B cell (primary cell): Measurements from ENCODE around the gene QSOX2.

Experiments used
- CTCF ChIP-seq: fragments of 200-600 bp; IDR thresholded peaks from one replicate; pipeline ENCODE4 v1.8.0; 2022; ENCODE audit warnings: antibody characterized with exemption, mild to moderate bottlenecking
- EZH2 ChIP-seq: IDR thresholded peaks from 2 replicates; pipeline ENCODE4 v1.6.1; 2012; ENCODE audit warnings: borderline replicate concordance, low read depth, mild to moderate bottlenecking, moderate library complexity, low read length; ENCODE audit not compliant: insufficient read depth, poor library complexity, severe bottlenecking

- TF ChIP-seq EZH2 = no peak
- no peak for TF ChIP-seq CTCF
These were observed 41.4 kb upstream of the QSOX2 start for GRCh38 chr9:136286987-136287379.
